Choroid plexus epithelial cell (primary cell): ENCODE measurements around the gene BTBD8.

Experiments
- DNase-seq: peaks from one replicate; pipeline ENCODE4 v3.0.0-alpha.2; 2010; ENCODE audit warnings: low read depth
- H3K4me3 ChIP-seq: 2 replicates; pipeline ENCODE4 v1.5.1; 2011; ENCODE audit warnings: low read depth, mild to moderate bottlenecking, control low read depth, low read length, moderate library complexity
- CTCF ChIP-seq: conservative IDR thresholded peaks from 2 replicates; pipeline ENCODE4 v1.5.1; 2011; ENCODE audit warnings: low read depth, mild to moderate bottlenecking, control low read depth, inconsistent platforms, low read length, moderate library complexity

The BTBD8 gene

GRCh38 chr1:92154934-92155333, 74.8 kb downstream of the BTBD8 start:
- no peak for DNase-seq
- no peak for TF ChIP-seq CTCF

GRCh38 chr1:92159593-92159992, 79.4 kb downstream of the BTBD8 start:
- no peak for TF ChIP-seq CTCF
- no peak overlapping the region for H3K4me3 ChIP-seq
- DNase-seq: no peak

More at GRCh38 chr1:92154934-92155333, 74.8 kb downstream of the BTBD8 start:
- H3K4me3 ChIP-seq: no peak overlapping the region

GRCh38 chr1:92165389-92165788, 85.2 kb downstream of the BTBD8 start:
- H3K4me3 ChIP-seq: no peak overlapping the region
- TF ChIP-seq CTCF: no peak
- DNase-seq: no peak

GRCh38 chr1:92167151-92167550, 87.0 kb downstream of the BTBD8 start:
- no peak for TF ChIP-seq CTCF
- no peak overlapping the region for H3K4me3 ChIP-seq
- no peak for DNase-seq

- H3K4me3 ChIP-seq: no peak overlapping the region
Measured at GRCh38 chr1:92168657-92169056, 88.5 kb downstream of the BTBD8 start.

GRCh38 chr1:92169214-92170005, 89.3 kb downstream of the BTBD8 start:
- no peak overlapping the region for H3K4me3 ChIP-seq
- no peak for TF ChIP-seq CTCF
- DNase-seq: no peak

More at GRCh38 chr1:92168657-92169056, 88.5 kb downstream of the BTBD8 start:
- no peak for TF ChIP-seq CTCF
- DNase-seq: no peak

GRCh38 chr1:92184632-92185031, 104.5 kb downstream of the BTBD8 start:
- no peak overlapping the region for H3K4me3 ChIP-seq
- DNase-seq: peak; percentile 87
- no peak for TF ChIP-seq CTCF
